Tibial artery (tissue), 4 donors: ENCODE measurements around the gene CPSF3.
A peak's percentile ranks its signal among the peaks of the same experiment; 100 is the strongest.

Source experiments
- DNase-seq, 2 donors: peaks; one replicate each; pipeline ENCODE4 v3.0.0-alpha.2; 2019
- H3K27ac ChIP-seq, 2 donors: fragments of 200-600 bp; sonication (generic) in 1 of 2; 1 replicate in 1 of 2; 2 replicates in 1 of 2; pipeline ENCODE4 v1.5.1; 2018 to 2019; ENCODE audit warnings: mild to moderate bottlenecking in 1 of 2
- H3K27me3 ChIP-seq, 2 donors: fragments of 200-600 bp; sonication (generic) in 1 of 2; one replicate each; pipeline versions ENCODE4 v1.5.1 to v1.6.0; 2016 to 2019
- H3K36me3 ChIP-seq, 3 donors: fragments of 200-600 bp; sonication (generic) in 2 of 3; one replicate each; pipeline ENCODE4 v1.5.1; 2016 to 2019; ENCODE audit warnings: mild to moderate bottlenecking in 2 of 3
- H3K4me1 ChIP-seq, 4 donors: fragments of 200-600 bp; sonication (generic) in 2 of 4; 1 replicate in 3 of 4; 2 replicates in 1 of 4; pipeline ENCODE4 v1.5.1; 2016 to 2019
- H3K4me3 ChIP-seq, 2 donors: fragments of 200-600 bp; sonication (generic) in 1 of 2; 1 replicate in 1 of 2; 2 replicates in 1 of 2; pipeline ENCODE4 v1.5.1; 2018 to 2019; ENCODE audit warnings: mild to moderate bottlenecking in 2 of 2
- H3K9me3 ChIP-seq, 3 donors: fragments of 200-600 bp; sonication (generic) in 1 of 3; one replicate each; pipeline ENCODE4 v1.5.1; 2016 to 2019
- CTCF ChIP-seq, 2 experiments: fragments of 200-600 bp in 1 of 2; fragments of 450-650 bp in 1 of 2; IDR thresholded peaks; one replicate each; pipeline ENCODE4 v1.5.1; 2017 to 2019; ENCODE audit warnings: antibody characterized with exemption in 2 of 2, mild to moderate bottlenecking in 1 of 2, moderate library complexity in 1 of 2
- intact Hi-C: fragments of 100-400 bp; cut with DNase I; formaldehyde crosslinking; loops from one replicate; pipeline ENCODE4 v1.15.0; 2023; ENCODE audit warnings: low total_unique reads

The CPSF3 gene

DNA sequence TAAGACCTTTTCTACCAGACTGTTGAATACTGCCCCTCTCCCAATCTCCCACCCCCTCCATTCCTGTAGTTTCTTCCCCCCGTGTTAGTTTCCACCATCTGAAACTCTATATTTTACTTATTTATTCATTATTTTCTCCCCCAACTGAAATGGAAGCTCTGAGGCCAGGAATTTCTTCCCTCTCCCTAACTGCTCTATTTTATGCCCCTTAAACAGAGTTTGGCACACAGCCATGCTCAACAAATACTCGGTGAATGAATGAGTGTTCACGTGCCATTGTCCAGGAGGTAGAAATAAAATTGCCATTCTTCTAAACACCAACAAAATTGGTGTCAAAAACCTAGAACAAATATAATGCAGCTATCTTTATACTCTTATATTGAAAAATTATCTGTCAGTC, 5.7 kb upstream of the CPSF3 start:
- Histone ChIP-seq H3K4me1 (peaks cover 0 to 27% (median 22%) of the 10 kb centered on the region in 4 donors), H3K36me3 (peaks cover 0 to 21% (median 0%) of the 10 kb centered on the region in 3 donors), H3K4me3 (no peak overlapping the region), H3K27ac (no peak overlapping the region), H3K9me3 (no peaks in the 10 kb centered on the region), H3K27me3 (no peaks in the 10 kb centered on the region)
- no peak for TF ChIP-seq CTCF (IDR thresholded peaks at IDR 0.05)
- no peak for DNase-seq
- intact Hi-C loops: no loop called here

GRCh38 chr2:9418746-9419145, 4.7 kb upstream of the CPSF3 start:
- H3K27ac ChIP-seq: no peak overlapping the region
- H3K36me3 ChIP-seq: peaks cover 0 to 12% (median 0%) of the 10 kb centered on the region in 3 donors
- intact Hi-C loops: no loop called here
- peaks cover 0 to 27% (median 22%) of the 10 kb centered on the region in 4 donors for H3K4me1 ChIP-seq
- H3K27me3 ChIP-seq: no peaks in the 10 kb centered on the region
- H3K4me3 ChIP-seq: no peak overlapping the region
- DNase-seq: no peak
- H3K9me3 ChIP-seq: no peaks in the 10 kb centered on the region
- TF ChIP-seq CTCF (IDR thresholded peaks at IDR 0.05): no peak

- Histone ChIP-seq H3K4me3 (no peak overlapping the region), H3K9me3 (no peaks in the 10 kb centered on the region), H3K36me3 (peaks cover 0 to 5% (median 0%) of the 10 kb centered on the region in 3 donors), H3K27me3 (no peaks in the 10 kb centered on the region), H3K27ac (no peak overlapping the region), H3K4me1 (peaks cover 0 to 33% (median 30%) of the 10 kb centered on the region in 4 donors)
- no peak for TF ChIP-seq CTCF (IDR thresholded peaks at IDR 0.05)
- intact Hi-C loops: no loop called here
- no peak for DNase-seq
Measured at GRCh38 chr2:9419541-9419940, 3.9 kb upstream of the CPSF3 start.

- Histone ChIP-seq H3K27me3 (no peaks in the 10 kb centered on the region), H3K4me3 (no peak overlapping the region), H3K4me1 (peaks cover 0 to 38% (median 37%) of the 10 kb centered on the region in 4 donors), H3K9me3 (no peaks in the 10 kb centered on the region), H3K36me3 (peaks cover 0 to 5% (median 0%) of the 10 kb centered on the region in 3 donors), H3K27ac (no peak overlapping the region)
- DNase-seq: no peak
- intact Hi-C loops: loop anchor here (10.0 kb wide), 1 partner anchor 214 kb away; the partner anchor contains the start of gene YWHAQ
- TF ChIP-seq CTCF (IDR thresholded peaks at IDR 0.05): no peak
Measured at GRCh38 chr2:9420495-9420894, 3.0 kb upstream of the CPSF3 start.

DNA sequence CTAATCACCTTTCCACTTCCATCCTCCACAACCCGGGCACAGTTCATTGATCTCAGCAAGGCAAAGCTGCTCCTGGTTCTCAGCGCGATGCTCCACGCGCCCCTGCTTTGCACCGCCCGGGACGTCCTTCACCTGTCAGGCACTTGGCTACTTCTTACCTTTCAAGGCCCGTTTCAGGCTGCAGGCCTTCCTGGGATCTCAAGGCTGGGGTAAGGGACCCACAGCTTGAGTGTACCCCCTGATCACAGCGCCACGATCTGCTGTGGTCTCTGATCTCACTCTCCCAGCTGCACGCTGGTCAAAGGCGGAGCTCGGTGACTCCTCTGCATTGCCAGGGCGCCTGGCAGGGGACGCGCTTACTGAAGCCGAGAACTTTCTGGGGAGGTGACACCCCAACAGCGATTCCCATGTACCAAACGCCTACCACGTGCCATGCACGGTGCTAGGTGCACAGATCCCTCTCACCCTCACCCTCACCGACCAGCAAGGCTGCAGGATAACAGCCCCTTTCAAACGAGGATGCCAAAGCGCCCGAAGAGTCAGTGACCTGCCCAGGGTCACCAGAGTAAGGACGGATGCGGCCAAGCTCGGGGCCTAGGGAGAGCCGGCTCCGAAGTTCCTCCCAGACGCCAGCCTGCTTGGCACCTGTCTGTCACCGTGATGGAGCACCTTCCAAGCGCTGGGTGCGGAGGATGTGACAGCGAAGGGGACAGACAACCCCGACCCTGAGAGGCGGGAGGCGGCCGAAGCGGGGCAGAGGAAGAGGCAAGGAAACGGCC, 944 bp upstream of the CPSF3 start:
- peak; percentile 52 to 73 for DNase-seq
- intact Hi-C loops: loop anchor here (10.0 kb wide), 1 partner anchor 212 kb away; the partner anchor contains the start of gene YWHAQ
- no peaks in the 10 kb centered on the region for H3K36me3 ChIP-seq
- peak overlapping the region; percentile 85 for H3K4me3 ChIP-seq
- no peak for TF ChIP-seq CTCF (IDR thresholded peaks at IDR 0.05)
- no peaks in the 10 kb centered on the region for H3K9me3 ChIP-seq
- H3K4me1 ChIP-seq: peaks cover 0 to 38% (median 37%) of the 10 kb centered on the region in 4 donors
- no peaks in the 10 kb centered on the region for H3K27me3 ChIP-seq
- H3K27ac ChIP-seq: peak overlapping the region; percentile 89
